ENCODE measurements around the gene SLC22A23.

SLC22A23 gene

GRCh38 chr6:3324262-3324942, 132.4 kb downstream of the SLC22A23 start:
- no peak for DNase-seq (ENCODE audit: extremely low read depth, insufficient read length)
- H3K27me3 ChIP-seq (replicated peaks; ENCODE audit: control insufficient read depth, insufficient read depth, low read length): no peaks in the 10 kb centered on the region
- no peak for TF ChIP-seq CTCF (IDR thresholded peaks at IDR 0.05; ENCODE audit: insufficient read depth, low read length, poor library complexity, severe bottlenecking)
- H3K4me3 ChIP-seq (replicated peaks; ENCODE audit: low read depth, low read length): no peak overlapping the region
- H3K36me3 ChIP-seq (ENCODE audit: control insufficient read depth, insufficient read depth, low read length): no peaks in the 10 kb centered on the region

- DNase-seq (ENCODE audit: extremely low read depth, insufficient read length): no peak
- Histone ChIP-seq H3K36me3 (ENCODE audit: control insufficient read depth, insufficient read depth, low read length) (no peaks in the 10 kb centered on the region), H3K4me3 (replicated peaks; ENCODE audit: low read depth, low read length) (no peak overlapping the region), H3K27me3 (replicated peaks; ENCODE audit: control insufficient read depth, insufficient read depth, low read length) (no peaks in the 10 kb centered on the region)
- TF ChIP-seq CTCF (IDR thresholded peaks at IDR 0.05; ENCODE audit: insufficient read depth, low read length, poor library complexity, severe bottlenecking): no peak
Measured at GRCh38 chr6:3323696-3324261, 133.1 kb downstream of the SLC22A23 start.

- no peak for TF ChIP-seq CTCF (IDR thresholded peaks at IDR 0.05; ENCODE audit: insufficient read depth, low read length, poor library complexity, severe bottlenecking)
- DNase-seq (ENCODE audit: extremely low read depth, insufficient read length): no peak
- no peaks in the 10 kb centered on the region for H3K36me3 ChIP-seq (ENCODE audit: control insufficient read depth, insufficient read depth, low read length)
- no peak overlapping the region for H3K4me3 ChIP-seq (replicated peaks; ENCODE audit: low read depth, low read length)
- no peaks in the 10 kb centered on the region for H3K27me3 ChIP-seq (replicated peaks; ENCODE audit: control insufficient read depth, insufficient read depth, low read length)
Measured at GRCh38 chr6:3323148-3323547, 133.7 kb downstream of the SLC22A23 start.

- no peaks in the 10 kb centered on the region; the same call in 1 of the 2 replicates for H3K27me3 ChIP-seq (replicated peaks; ENCODE audit: control insufficient read depth, insufficient read depth, low read length)
- TF ChIP-seq CTCF (IDR thresholded peaks at IDR 0.05; ENCODE audit: insufficient read depth, low read length, poor library complexity, severe bottlenecking): no peak
- no peaks in the 10 kb centered on the region for H3K36me3 ChIP-seq (ENCODE audit: control insufficient read depth, insufficient read depth, low read length)
- no peak for DNase-seq (ENCODE audit: extremely low read depth, insufficient read length)
- no peak overlapping the region for H3K4me3 ChIP-seq (replicated peaks; ENCODE audit: low read depth, low read length)
Measured at GRCh38 chr6:3322366-3322890, 134.4 kb downstream of the SLC22A23 start.

- H3K27me3 ChIP-seq (replicated peaks; ENCODE audit: control insufficient read depth, insufficient read depth, low read length): no peaks in the 10 kb centered on the region; the same call in 1 of the 2 replicates
- no peak overlapping the region for H3K4me3 ChIP-seq (replicated peaks; ENCODE audit: low read depth, low read length)
- H3K36me3 ChIP-seq (ENCODE audit: control insufficient read depth, insufficient read depth, low read length): no peaks in the 10 kb centered on the region
- no peak for TF ChIP-seq CTCF (IDR thresholded peaks at IDR 0.05; ENCODE audit: insufficient read depth, low read length, poor library complexity, severe bottlenecking)
- DNase-seq (ENCODE audit: extremely low read depth, insufficient read length): no peak
Measured at GRCh38 chr6:3321875-3322274, 135.0 kb downstream of the SLC22A23 start.
